GM12801 (cell line): ENCODE measurements around the gene ATXN7.

Experiments
- TF ChIP-seq, protein P1 (sequence below): IDR thresholded peaks from one replicate; pipeline ENCODE4 v1.5.1; 2011; ENCODE audit warnings: control low read depth; ENCODE audit not compliant: insufficient read length; ENCODE audit errors: extremely low read depth

ATXN7 gene

DNA sequence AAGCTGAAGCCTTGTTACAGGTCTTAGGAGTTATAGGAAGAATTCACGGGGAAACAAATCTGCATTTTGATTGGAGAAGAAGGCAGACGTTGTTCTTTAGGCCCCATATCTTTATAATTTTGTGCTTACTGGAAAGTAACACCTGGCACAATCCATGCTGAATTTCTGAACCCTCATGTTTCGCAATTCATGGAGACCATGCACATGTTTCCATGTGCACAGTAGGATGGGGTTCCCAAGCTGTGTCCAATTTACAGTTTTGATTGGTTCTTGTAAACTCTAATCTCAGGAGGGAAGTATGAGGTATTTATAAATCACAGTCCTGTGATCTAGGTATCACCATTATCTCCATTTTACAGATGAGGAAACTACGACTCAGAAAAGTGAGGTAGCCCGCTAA is 56.3 kb downstream of the ATXN7 start:
- TF ChIP-seq, protein P1, sequence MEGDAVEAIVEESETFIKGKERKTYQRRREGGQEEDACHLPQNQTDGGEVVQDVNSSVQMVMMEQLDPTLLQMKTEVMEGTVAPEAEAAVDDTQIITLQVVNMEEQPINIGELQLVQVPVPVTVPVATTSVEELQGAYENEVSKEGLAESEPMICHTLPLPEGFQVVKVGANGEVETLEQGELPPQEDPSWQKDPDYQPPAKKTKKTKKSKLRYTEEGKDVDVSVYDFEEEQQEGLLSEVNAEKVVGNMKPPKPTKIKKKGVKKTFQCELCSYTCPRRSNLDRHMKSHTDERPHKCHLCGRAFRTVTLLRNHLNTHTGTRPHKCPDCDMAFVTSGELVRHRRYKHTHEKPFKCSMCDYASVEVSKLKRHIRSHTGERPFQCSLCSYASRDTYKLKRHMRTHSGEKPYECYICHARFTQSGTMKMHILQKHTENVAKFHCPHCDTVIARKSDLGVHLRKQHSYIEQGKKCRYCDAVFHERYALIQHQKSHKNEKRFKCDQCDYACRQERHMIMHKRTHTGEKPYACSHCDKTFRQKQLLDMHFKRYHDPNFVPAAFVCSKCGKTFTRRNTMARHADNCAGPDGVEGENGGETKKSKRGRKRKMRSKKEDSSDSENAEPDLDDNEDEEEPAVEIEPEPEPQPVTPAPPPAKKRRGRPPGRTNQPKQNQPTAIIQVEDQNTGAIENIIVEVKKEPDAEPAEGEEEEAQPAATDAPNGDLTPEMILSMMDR: no peak

DNA sequence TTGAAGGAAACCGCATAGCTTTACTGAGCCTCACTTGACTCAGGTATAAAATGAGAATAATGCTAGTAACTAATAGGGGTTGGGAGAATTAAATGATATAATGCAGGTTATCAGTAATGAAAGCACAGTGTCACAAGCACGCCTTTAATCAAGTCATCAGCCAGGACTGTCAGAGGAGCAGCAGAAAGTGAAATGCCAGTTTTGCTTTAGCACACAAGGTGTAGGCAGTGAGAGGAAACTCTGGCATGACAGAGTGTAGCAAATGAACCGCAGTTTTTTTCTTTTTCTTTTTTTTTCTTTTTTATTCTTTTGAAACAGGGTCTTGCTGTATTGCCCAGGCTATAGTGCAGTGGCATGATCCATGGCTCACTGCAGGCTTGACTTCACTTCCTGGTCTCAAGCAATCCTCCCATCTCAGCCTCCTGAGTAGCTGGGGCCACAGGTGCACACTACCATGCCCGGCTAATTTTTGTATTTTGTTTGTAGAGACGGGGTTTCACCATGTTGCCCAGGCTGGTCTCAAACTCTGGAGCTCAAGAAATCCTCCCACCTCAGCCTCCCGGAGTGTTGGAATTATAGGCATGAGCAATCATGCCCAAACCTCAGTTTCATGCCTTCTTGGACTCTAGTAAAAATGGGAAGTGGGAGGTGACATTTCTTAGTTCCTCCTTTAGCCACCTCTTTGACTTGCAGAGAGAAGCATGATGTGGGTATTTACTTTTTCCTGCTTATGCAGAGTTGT is 58.2 kb downstream of the ATXN7 start:
- TF ChIP-seq, protein P1: no peak

DNA sequence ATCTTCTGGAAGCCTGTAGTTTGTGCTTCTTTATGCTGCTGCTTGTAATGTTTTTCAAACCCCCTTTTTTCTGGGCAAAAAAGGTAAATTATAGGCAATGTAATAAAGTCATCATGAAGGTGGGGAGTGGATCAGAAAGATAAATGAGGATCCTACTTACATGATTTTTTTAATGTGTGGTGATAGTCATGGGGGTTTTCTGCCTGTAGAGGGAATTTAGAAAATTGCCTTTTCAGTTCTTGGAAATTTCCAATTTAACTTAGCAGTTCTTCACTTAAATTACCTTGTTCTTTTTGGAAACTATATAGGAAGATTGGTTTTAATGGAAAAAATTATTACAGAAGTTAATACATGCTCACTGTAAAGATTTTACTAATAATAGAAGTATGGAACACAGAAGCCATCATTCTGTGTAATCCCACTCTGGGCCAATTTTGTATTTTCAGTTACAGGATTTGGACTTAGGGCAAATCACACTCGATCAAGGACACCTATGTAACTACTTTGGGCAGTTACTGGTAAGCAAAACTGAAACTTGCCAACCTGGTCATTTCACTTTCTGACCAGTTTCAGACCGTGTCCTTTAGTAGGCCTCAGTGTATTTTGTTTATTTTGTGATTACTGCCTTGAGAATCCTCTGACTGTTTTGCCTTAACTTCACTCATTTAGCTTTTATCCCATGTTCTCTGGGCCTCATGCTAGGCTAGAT is 59.0 kb downstream of the ATXN7 start:
- TF ChIP-seq, protein P1: no peak

DNA sequence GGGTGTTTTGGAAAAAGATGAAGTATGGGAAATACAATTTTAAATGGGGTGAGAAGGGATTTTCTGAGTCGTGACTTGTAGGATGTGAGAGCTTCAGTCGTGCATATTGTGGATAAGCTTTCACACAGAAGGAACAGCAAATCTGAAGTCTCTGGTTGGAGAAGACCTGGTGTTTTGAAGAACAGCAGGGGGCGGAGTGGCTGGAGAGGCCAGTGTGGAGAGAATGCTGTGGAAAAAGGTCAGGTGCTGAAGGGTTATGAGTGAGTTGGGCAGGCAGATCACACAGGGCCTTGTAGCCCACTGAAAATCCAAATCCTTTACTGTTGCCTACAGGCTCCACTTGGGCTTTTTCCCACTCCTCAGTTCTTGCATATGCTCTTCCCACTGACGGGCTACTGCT is 62.6 kb downstream of the ATXN7 start:
- TF ChIP-seq, protein P1: no peak

DNA sequence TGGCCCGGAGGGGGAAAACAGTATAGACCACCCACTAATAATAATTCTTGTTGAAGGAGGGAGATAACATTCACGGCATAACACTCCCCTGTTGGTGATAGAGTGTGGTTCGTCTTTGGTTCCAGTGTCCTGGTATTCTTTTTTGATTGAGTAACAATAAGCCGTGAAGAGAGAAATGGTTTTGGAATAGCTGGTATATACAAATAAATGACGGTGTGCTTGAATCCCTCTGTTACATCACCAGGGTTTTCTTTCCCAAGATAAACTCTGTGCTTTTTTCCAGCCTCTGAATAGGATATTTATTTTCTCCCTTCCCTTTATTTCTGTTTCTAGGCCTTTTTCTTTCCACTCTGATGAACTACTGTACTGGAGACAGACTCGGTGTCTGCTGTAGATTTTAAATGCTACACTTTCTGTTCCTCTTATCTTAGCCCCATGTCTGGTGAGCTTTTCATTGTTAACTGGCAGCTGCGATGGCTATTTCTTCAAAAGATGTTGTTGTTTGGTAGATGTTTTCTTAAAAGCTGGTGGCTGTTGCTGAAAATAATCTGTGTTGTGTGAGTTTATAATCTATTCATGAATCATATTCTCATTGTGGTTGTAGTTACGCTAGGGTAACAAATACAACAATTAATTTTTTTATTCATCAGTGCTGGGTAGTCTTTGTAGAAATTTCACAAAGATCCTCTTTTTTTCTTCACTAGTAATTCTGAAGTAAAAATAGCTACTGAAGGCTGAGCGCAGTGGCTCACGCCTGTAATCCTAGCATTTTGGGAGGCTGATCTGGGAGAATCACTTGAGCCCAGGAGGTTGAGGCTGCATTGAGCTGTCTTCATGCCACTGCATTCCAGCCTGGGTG is 64.0 kb downstream of the ATXN7 start:
- TF ChIP-seq, protein P1: no peak

DNA sequence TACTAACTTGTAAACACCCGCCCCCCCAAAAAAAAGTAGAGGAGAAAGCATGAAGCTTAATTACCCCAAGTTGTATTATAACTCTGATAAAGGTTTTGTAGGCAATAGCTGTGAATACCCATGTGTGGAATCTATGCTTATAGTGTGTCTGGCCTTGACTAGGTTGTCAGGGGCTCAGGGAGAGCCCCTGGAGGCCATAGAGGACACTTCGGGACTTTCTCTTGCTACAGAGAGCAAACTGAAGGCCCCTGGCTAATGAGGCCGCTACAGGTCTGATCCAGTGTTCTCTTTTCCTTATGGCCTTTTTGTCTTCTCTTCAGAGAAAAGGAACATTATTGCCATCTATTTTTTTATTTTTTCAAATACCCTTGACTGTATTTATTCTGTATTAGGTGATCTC is 67.6 kb downstream of the ATXN7 start:
- TF ChIP-seq, protein P1: no peak
